Fibroblast of the aortic adventitia (primary cell): ENCODE results near the gene TUBB6. TPM values are rescaled to one million over a fixed set of nuclear protein-coding genes. Genes with fewer than 3 reads are reported as not detected.

Experiments used
- DNase-seq: peaks from one replicate; pipeline ENCODE4 v3.0.0-alpha.2; 2010; ENCODE audit warnings: low read depth
- H3K4me3 ChIP-seq: 2 replicates; pipeline ENCODE4 v1.5.1; 2011; ENCODE audit warnings: low read depth, mild to moderate bottlenecking, control low read depth, low read length, moderate library complexity
- CTCF ChIP-seq: IDR thresholded peaks from 2 replicates; pipeline ENCODE4 v1.5.1; 2011; ENCODE audit warnings: mild to moderate bottlenecking, low read length, control low read depth, inconsistent platforms; ENCODE audit not compliant: insufficient read depth
- total RNA-seq: library from RNA; depleted of rRNA; stranded (reverse); fragments of >200 nt; gene quantifications from 2 replicates; pipeline ENCODE4 v1.2.3, GENCODE V29; 2012; ENCODE audit warnings: low replicate concordance

TUBB6 gene
- total RNA-seq: 75.6 and 358 TPM in 2 replicates

DNA sequence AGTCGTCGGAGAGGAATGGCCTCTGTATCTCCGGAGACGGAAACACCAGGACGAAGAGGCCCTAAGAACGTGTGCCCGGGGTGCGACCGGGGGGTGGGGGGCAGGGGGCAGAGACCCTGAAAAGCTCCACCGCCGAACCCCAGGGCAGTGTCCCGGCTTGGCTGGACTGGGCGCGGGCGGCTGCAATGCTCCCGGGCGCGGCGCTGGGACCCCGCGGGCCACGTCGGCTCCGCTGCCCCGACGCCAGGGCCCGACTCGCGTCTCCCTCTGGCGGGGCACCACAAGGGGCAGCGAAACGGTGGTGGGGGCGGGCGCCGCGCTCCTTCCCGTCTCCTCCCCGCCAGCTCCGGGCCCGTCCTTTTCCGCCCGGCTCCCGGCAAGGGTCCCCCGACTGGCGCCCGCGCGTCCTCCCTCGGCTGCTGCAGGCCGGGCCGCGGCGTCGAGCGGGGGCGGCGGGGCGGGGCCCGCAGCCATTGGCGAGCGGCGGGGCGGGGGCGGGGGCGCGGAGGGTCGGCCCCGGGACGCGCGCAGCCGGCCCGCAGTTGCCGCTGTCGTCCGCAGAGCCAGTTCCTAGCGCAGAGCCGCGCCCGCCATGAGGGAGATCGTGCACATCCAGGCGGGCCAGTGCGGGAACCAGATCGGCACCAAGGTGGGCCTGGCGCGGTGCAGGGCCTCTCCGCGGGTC is at the start of gene TUBB6:
Gene TUBB6 (plus strand): TSS at position 541 of the 685 bp plus-strand sequence. CDS start 52 bp downstream, at position 593.
- TF ChIP-seq CTCF: peak; percentile 14
- peak; percentile 77 for DNase-seq
- H3K4me3 ChIP-seq: peak within 1 kb of the TSS; percentile 85

GRCh38 chr18:12258719-12259705 is 49.0 kb upstream of the TUBB6 start:
- no peak for DNase-seq
- no peak for TF ChIP-seq CTCF

GRCh38 chr18:12262748-12263147 is 45.3 kb upstream of the TUBB6 start:
- no peak for DNase-seq
- TF ChIP-seq CTCF: no peak

More at GRCh38 chr18:12258719-12259705, 49.0 kb upstream of the TUBB6 start:
- no peak overlapping the region for H3K4me3 ChIP-seq

DNA sequence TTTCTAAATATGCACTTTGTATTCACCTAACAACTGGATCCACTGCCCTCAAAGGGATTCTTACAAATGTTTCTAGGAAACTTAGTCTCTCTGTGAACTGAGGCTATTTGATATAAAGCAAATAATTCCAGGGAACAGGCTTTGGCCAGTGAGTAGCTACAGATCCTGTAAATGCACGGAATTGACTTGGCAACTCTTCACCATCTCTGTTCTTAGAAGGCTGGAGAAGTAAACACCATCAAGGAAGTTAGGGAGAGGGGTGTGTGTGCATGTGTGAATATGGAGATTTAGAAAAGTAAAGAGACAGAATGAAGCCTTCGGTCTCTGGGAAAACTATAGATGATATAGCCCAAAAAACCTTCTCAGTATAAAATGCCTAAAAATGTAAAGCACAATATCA is 43.2 kb upstream of the TUBB6 start:
- TF ChIP-seq CTCF: no peak
- DNase-seq: no peak
- H3K4me3 ChIP-seq: no peak overlapping the region

More at GRCh38 chr18:12262748-12263147, 45.3 kb upstream of the TUBB6 start:
- H3K4me3 ChIP-seq: no peak overlapping the region

- H3K4me3 ChIP-seq: peak overlapping the region; percentile 60
- peak; percentile 83 for DNase-seq
- TF ChIP-seq CTCF: peak; percentile 85
Observed at GRCh38 chr18:12271376-12272235, 36.4 kb upstream of the TUBB6 start.

DNA sequence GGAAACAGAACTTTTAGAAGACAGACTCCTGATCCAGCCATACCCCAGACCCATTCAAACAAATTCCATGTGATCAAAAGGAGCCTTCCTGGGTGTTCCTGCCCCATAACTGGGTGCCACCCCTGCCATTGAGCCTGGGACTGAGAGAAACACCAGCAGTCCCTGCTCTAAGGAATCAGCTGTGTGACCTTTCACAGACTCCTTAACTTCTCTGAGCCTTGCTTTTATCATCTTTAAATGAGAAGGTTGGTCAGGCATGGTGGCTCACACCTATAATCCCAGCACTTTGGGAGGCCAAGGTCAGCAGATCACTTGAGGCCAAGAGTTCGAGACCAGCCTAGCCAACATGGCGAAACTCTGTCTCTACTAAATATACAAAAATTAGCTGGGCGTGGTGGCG is 33.2 kb upstream of the TUBB6 start:
- H3K4me3 ChIP-seq: no peak overlapping the region
- no peak for TF ChIP-seq CTCF
- DNase-seq: no peak
